GM12865 (cell line): ENCODE measurements around the gene ZC3H18.
A peak's percentile ranks its signal among the peaks of the same experiment; 100 is the strongest.
"Not testable (repeated sequence)": the region's sequence is repeated elsewhere in the genome, so short reads cannot be mapped to it uniquely, and the experiment has no call there.

ENCODE experiments used
- DNase-seq: peaks from one replicate; pipeline ENCODE4 v3.0.0; 2010; ENCODE audit warnings: low read depth
- H3K4me3 ChIP-seq: 2 replicates; pipeline ENCODE4 v1.5.1; 2011; ENCODE audit warnings: mild to moderate bottlenecking, low read depth, low read length, control low read depth
- CTCF ChIP-seq: IDR thresholded peaks from 2 replicates; pipeline ENCODE4 v1.5.1; 2011; ENCODE audit warnings: low read length, control low read depth, low read depth, inconsistent platforms; ENCODE audit not compliant: insufficient read depth; ENCODE audit errors: missing control alignments

ZC3H18 gene

GRCh38 chr16:88661468-88661867 is 91.3 kb downstream of the ZC3H18 start:
- no peak for DNase-seq
- peak overlapping the region; percentile 95 for H3K4me3 ChIP-seq
- TF ChIP-seq CTCF = no peak

- no peak for TF ChIP-seq CTCF
- no peak for DNase-seq
Observed at GRCh38 chr16:88662222-88662842, 92.1 kb downstream of the ZC3H18 start.

GRCh38 chr16:88662843-88663606 is 92.8 kb downstream of the ZC3H18 start, which contains the start of gene MVD:
TSS of gene MVD (minus strand) at chr16:88663091. CDS start at chr16:88663080, 11 bp downstream.
- no peak for TF ChIP-seq CTCF
- H3K4me3 ChIP-seq = peak within 1 kb of the TSS; percentile 95
- peak; percentile 99 for DNase-seq

More at GRCh38 chr16:88662222-88662842, 92.1 kb downstream of the ZC3H18 start:
- H3K4me3 ChIP-seq = peak overlapping the region; percentile 95

- no peak overlapping the region for H3K4me3 ChIP-seq
- TF ChIP-seq CTCF = no peak
- DNase-seq = peak; percentile 54
Observed at GRCh38 chr16:88665148-88665547, 94.9 kb downstream of the ZC3H18 start.

GRCh38 chr16:88665570-88665969 is 95.4 kb downstream of the ZC3H18 start:
- DNase-seq = no peak
- no peak for TF ChIP-seq CTCF
- no peak overlapping the region for H3K4me3 ChIP-seq

- DNase-seq = no peak
- no peak overlapping the region for H3K4me3 ChIP-seq
- no peak for TF ChIP-seq CTCF
Observed at GRCh38 chr16:88667461-88667860, 97.3 kb downstream of the ZC3H18 start.

GRCh38 chr16:88669493-88669892 is 99.3 kb downstream of the ZC3H18 start:
- DNase-seq, H3K4me3 ChIP-seq: not testable (repeated sequence)
